AG04449 (cell line): ENCODE results near the gene ALDH1A3.

ENCODE experiments used
- CTCF ChIA-PET: fragments of 350-600 bp; formaldehyde crosslinking; extraction: SDS; loops from one replicate; lab custom pipeline; 2021; ENCODE audit warnings: antibody characterized with exemption; lab: Yijun Ruan, JAX
- POLR2A ChIA-PET: fragments of 400-600, 350-600 bp; formaldehyde crosslinking; extraction: SDS; loops from one replicate; lab custom pipeline; 2020; ENCODE audit warnings: antibody characterized with exemption, inconsistent platforms; lab: Yijun Ruan, JAX
- DNase-seq: peaks from one replicate; pipeline ENCODE4 v3.0.0-alpha.2; 2010; ENCODE audit warnings: low read depth, low spot score
- H3K4me3 ChIP-seq: 2 replicates; pipeline ENCODE4 v1.5.1; 2011; ENCODE audit warnings: low read depth, mild to moderate bottlenecking, control low read depth, low read length
- CTCF ChIP-seq: IDR thresholded peaks from one replicate; pipeline ENCODE4 v1.5.1; 2011; ENCODE audit warnings: mild to moderate bottlenecking, moderate library complexity, low read length, control low read depth, inconsistent platforms; ENCODE audit not compliant: insufficient read depth; ENCODE audit errors: missing control alignments

The ALDH1A3 gene

GRCh38 chr15:100885116-100885515, 5.5 kb downstream of the ALDH1A3 start:
- H3K4me3 ChIP-seq = no peak overlapping the region
- DNase-seq = no peak
- ChIA-PET POLR2A (no interaction called here), CTCF (interaction anchor here (0.7 to 3.1 kb wide), 6 partner anchors 10 to 123 kb away, joined by 3 to 12 read pairs (median 10); no protein-coding TSS in a partner anchor)
- TF ChIP-seq CTCF = no peak

GRCh38 chr15:100885811-100886210, 6.2 kb downstream of the ALDH1A3 start:
- TF ChIP-seq CTCF = no peak
- ChIA-PET POLR2A (no interaction called here), CTCF (interaction anchor here (0.8 to 3.1 kb wide), 6 partner anchors 11 to 130 kb away, joined by 3 to 12 read pairs (median 10); no protein-coding TSS in a partner anchor)
- DNase-seq = no peak
- no peak overlapping the region for H3K4me3 ChIP-seq

GRCh38 chr15:100887211-100887913, 7.7 kb downstream of the ALDH1A3 start:
- no peak for DNase-seq
- POLR2A ChIA-PET = no interaction called here
- CTCF ChIA-PET = interaction anchor here (2.2 to 3.1 kb wide), 2 partner anchors 15 to 121 kb away, joined by 15 to 43 read pairs; no protein-coding TSS in a partner anchor
- H3K4me3 ChIP-seq = no peak overlapping the region
- TF ChIP-seq CTCF = no peak

- ChIA-PET POLR2A (interaction anchor here (1.0 kb wide), 1 partner anchor 23 kb away, joined by 3 read pairs; no protein-coding TSS in a partner anchor), CTCF (interaction anchor here (0.7 to 3.1 kb wide), 17 partner anchors 9 to 266 kb away, joined by 3 to 43 read pairs (median 4); partner anchors contain the start of genes ALDH1A3 and LRRK1)
- peak; percentile 52 for DNase-seq
- no peak for TF ChIP-seq CTCF
- peak overlapping the region; percentile 6 for H3K4me3 ChIP-seq
Measured at GRCh38 chr15:100889385-100890050, 9.9 kb downstream of the ALDH1A3 start.

GRCh38 chr15:100890051-100890720, 10.6 kb downstream of the ALDH1A3 start:
- TF ChIP-seq CTCF = no peak
- CTCF ChIA-PET = interaction anchor here (0.9 to 3.1 kb wide), 10 partner anchors 12 to 266 kb away, joined by 3 to 43 read pairs (median 5); partner anchors contain the start of gene LRRK1
- no peak overlapping the region for H3K4me3 ChIP-seq
- POLR2A ChIA-PET = interaction anchor here (1.0 kb wide), 1 partner anchor 22 kb away, joined by 3 read pairs; no protein-coding TSS in a partner anchor
- DNase-seq = no peak
